EH (cell line): Measurements from ENCODE around the gene RUFY4.

Source experiments
- DNase-seq: peaks from one replicate; pipeline ENCODE4 v3.0.0-alpha.2; 2015; ENCODE audit warnings: low read depth

The RUFY4 gene

DNA sequence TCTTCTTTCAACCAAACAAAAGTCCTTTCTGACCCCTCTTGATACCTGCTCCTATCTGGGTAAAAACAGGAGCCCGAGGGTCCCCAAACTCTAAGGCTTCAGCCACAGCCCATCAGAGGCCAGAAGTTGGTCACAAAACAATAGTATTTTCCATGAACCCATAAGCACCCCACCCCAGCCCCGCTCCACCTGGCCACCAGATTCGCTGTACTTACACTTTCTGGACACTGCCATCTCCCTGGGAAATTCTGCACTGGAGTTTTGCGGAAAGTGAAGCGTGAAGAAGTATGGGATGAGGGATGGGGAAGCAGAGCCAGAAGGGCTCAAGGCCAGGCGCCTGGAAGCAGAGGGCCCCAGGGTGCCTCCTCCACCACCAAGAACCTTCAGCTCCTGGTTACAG is 5.2 kb upstream of the RUFY4 start:
- DNase-seq: no peak

DNA sequence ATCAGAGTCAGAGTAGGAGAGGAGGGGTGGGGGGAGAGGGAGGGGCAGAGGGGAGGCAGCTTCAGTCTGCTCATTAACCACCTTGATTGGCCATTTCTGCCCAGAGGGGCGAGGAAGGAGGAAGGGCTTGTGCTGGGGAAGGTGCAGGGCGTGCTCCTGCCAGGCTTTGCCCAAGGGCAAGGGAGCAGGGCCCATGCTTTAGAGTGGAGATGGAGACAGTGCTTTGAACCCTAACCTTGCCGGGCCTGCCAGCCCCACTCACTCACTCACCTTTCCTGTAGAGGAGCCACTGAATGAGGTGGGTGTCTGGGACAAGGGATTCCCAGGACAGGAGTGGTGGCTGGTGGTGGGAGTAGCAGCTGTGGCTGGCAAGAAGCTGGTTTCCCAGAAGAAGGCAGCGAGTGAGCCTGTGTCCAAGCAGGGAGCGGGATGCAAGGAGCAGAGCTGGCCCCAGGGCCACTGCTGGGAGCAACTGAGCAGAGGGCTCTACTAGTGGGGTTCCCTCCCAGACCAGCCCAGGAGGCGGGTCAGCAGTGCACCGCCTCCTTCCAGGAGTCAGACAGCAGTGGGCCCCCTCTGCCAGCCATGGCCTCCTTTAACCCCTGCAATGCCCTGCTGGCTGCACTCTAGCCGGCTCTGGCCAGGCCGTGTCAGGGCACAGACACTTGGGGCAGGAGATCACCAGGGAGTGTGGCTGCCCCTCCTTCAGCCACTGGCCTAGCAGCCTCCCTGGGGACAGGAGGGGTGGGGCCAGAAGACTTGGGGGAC is 3.6 kb upstream of the RUFY4 start:
- DNase-seq: no peak

DNA sequence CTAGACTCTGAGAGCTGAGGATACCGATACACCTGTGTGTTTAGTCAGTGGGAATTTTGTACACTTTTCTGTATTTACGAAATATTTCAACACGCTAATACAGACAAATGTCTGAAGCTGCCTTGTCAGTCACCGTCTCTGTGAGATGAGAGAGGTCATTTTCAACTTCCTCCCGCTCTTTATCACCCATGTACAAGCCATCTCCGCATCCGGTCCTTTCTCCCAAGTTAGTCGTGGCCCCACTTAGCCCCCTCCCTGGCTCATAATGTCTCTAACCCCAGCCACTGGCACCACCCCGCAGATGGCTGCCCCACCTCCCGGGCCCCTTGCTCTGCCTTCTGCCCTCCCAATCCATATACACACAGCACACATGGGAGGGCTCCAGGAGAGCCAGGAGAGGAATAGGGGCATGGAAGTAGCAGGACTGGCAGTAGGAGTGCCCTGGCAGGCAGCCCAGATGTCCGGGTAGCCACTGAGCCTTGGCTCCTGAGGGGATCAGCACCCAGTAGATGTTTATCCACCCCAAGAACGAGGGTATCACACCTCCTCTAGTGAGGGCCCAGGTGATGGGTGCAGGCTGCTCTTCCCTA is 2.0 kb upstream of the RUFY4 start:
- DNase-seq: no peak

DNA sequence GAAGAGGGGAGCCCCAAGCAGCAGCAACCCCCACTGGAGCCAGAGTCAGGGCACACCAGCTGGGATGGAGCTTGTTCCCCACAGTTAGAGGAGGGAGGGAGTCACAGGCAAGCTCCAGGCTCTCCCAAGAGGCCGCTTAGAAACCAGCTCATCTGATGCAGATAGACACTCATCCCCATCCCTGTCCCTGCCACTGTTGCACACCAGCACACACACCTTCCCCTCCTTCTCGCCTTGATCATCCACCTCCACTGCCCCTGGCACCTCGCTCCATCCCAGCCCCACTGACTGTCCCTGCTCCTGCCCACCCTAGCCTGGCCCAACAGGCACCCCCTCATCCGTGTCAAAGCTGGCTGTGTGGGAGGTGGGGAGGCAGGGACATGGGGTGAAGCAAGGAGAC is 1.5 kb upstream of the RUFY4 start:
- DNase-seq: no peak

DNA sequence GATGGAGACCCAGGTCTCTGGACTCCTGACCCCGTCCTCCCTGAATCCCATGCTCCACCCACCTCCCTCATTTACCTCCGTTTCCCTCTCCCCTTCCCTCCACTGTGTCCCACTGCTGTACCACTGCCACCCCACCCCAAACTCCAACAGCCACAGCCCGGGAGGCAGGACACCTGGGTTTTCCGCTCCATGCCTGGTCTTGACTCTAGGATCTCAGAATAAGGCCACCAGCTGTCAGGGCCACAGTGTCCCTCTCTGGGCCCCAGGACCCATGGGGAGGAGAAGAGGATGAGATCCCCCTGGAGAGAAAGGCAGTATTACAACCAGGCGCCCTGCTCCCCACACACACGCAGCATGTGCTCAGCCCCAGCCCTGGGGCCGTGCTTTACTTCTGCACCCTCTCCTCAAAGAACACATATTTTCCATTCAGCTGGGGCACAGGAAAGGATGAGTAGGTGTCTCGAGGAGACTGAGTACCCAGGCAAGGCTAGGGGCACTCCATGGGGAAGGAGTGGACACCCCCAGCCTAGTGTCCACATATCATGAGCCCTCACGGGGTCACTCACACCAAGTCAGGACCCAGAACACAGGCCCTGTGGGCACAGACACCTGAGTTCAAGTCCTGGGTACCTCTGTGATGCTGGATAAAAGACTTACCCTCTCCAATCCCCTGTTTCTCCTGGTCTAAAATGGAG is 700 bp downstream of the RUFY4 start:
- no peak for DNase-seq

DNA sequence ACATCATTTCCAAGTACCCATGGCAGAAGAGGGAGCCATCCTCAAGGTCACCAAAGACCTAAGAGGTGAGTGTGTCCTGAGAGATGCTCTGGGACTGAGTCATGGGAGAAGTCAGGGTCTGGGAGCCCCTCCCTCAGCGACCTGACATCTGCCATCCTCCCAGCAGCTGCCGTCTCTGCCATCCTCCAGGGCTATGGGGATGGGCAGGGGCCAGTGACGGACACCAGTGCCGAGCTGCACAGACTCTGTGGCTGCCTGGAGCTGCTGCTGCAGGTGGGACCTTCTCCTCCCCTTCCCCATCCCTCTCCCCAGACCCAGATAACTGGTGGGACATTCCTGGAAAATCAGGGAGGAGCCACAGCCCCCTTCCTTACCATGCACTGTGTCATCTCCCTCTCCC is 1.5 kb downstream of the RUFY4 start:
- no peak for DNase-seq

DNA sequence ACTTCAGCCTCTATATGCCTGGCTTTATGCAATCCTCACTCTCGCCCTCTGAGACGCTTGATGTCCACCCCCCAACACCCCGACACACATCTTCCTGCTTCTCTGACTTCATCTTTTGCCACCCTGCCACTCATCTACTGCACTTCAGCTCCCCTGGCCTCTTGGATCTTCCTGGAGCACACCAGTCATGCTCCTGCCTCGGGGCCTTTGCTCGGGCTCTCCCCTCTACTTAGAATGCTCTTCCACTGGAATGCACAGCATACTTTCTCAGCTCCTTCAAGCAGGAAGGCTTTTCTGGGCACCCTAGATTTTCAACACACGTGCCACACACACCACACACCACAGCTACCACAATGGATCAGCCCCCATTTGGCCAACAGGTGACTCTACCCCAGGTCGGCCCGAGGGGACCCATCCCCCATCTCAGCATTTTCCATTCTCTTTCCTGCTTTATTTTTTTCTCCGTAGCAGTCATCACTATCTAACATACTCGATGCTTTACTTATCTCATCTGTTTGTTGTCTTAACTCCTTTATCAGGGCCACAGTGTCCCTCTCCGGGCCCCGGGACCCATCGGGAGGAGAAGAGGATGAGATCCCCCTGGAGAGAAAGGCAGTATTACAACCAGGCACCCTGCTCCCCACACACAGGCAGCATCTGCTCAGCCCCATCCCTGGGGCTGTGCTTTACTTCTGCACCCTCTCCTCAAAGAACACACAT is 2.3 kb downstream of the RUFY4 start:
- DNase-seq: peak; percentile 40

DNA sequence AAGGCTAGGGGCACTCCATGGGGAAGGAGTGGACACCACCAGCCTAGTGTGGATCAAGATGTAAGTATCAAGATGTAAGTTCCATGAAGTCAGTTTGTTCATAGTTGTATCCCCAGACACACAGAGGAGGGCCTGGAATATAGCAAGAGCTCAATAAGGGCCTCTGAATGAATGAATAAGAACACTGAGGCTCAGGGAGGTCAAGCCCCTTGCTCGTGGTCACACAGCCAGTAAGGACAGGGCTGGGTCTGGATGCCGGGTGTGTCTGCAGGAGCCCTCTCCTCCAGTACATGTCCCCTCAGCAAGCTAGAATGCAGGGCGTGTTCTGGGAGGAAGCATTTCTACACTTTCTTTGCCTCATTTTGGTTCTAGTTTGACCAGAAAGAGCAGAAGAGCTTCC is 2.9 kb downstream of the RUFY4 start:
- DNase-seq: no peak

DNA sequence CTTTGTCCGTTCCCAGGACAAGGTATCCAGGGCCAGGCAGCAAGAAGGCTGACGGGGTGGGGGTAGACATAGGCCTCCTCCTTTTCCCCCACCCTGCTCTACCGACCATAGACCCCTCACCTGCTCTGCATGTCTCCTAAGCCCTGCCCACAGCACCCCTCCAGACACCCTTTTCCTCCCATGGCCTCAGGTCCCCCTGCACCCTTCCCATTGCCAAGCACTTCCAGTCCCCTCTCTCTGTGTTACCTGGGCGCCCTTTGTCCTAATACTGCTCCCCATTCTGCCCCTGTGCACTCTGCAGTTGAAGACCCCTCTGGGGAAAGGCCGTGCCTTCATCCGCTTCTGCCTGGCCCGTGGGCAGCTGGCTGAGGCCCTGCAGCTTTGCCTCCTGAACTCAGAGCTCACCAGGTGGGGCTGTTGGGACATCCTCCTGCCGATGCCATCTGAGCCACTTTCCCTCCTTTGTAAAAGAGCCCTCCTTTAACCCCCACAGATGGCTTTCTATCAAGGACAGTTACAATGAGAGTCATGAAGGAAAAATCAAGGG is 3.5 kb downstream of the RUFY4 start:
- DNase-seq: no peak

DNA sequence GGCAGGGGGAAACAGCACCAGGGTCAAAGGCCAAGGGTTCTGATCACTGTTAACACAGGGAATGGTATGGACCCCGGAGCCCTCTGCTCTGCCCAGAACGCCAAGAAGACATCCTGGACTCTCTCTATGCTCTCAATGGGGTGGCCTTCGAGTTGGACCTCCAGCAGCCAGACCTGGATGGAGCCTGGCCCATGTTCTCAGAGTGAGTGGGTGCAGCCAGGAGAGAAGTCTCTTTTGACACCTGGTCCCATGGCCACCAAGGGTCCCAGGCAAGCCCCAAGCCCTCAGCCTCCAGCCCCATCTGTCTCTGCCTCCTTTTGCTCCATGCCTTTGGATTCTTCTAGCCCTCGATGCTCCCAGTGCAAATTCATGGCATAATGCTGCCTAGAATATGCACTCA is 4.1 kb downstream of the RUFY4 start:
- DNase-seq: no peak

DNA sequence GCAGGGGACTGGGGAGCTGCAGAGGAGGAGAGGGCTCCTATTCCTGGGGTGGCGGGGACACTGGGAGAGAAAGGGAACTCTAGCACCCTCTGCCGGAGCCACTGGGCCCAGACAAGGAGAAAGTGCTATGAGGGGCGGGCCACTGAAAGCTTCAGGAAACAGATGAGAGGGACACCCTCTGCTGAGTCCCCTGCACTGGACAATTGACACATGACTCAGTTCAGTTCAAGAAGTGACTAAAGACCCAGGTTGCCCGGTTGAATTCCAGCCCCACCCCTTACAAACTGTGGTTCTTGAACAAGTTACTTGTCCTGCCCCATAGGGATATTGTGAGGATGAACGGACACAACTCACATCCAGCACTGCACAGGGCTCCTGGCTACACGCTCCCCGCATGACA is 5.0 kb downstream of the RUFY4 start:
- DNase-seq: peak; percentile 27

DNA sequence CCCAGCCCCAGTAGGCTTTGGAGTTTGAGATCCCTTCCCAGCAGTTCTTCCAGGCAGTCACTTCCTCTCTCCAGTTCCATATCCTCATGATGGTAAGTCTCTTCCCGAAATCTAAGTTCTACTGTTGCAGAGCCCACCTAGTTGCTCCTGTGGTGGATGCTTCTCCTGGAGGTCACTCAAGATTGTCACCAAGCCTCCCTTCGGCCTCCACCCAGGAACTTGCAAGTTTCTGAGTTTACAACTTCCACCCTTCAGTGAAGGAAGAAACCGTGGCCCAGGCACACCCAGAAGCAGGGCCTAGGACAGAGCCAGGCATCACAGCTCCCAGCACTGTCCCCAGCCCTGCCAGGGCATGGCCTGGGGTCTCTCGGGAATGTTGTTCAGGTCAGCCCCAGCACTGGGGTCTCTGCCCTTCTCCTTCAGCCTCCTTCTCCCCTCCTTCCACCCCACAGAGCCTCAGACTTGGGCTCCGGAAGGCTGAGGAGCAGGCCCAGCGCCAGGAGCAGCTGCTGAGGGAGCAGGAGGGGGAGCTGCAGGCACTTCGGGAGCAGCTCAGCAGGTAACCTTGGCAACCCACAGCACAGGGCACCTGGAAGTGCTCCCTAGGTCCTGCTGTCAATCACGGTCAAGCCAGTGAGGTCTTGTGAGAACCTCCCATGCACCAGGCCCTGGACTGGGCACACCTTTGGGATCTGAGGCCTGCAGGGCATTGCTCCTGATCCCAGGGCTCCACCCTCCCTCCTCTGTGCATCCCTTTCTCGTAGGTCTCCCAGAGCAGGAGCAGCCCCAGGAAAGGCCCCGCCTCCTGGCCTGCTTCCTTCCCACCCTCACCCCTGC is 7.1 kb downstream of the RUFY4 start:
- DNase-seq: no peak

DNA sequence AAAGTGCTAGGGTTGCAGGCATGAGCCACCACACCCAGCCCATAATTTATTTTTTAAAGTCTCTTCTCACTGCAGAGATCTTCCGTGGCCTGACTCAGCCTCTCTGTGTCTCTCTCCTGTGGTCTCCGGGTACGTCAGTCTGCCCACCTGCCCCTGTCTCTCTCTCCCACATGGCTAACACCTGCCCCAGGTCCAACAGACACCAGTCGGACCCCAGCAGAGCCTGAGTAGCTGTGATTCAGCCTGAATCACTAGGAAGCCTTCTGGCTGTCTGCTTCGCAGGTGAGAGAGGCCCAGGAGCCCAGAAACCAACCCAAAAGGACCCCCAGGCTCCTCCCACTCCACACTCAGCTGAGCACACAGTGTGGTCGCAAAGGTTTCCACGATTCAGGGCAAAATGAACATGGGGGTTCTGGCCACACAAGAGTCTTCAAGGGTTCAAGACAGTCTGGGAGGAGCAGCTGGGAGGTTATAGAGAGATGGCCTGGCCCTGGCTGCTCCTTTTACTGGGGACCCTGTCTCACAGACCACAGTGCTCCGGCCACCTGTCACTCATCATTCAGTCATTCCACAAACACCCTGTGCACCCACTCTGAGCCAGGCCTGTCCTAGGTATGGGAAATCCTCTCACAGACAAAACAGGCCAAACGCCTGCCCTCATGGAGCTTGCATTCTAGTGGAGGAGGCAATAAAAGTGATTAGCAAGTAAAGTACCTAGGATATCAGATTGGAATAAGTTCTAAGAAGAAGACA is 8.6 kb downstream of the RUFY4 start:
- DNase-seq: no peak

DNA sequence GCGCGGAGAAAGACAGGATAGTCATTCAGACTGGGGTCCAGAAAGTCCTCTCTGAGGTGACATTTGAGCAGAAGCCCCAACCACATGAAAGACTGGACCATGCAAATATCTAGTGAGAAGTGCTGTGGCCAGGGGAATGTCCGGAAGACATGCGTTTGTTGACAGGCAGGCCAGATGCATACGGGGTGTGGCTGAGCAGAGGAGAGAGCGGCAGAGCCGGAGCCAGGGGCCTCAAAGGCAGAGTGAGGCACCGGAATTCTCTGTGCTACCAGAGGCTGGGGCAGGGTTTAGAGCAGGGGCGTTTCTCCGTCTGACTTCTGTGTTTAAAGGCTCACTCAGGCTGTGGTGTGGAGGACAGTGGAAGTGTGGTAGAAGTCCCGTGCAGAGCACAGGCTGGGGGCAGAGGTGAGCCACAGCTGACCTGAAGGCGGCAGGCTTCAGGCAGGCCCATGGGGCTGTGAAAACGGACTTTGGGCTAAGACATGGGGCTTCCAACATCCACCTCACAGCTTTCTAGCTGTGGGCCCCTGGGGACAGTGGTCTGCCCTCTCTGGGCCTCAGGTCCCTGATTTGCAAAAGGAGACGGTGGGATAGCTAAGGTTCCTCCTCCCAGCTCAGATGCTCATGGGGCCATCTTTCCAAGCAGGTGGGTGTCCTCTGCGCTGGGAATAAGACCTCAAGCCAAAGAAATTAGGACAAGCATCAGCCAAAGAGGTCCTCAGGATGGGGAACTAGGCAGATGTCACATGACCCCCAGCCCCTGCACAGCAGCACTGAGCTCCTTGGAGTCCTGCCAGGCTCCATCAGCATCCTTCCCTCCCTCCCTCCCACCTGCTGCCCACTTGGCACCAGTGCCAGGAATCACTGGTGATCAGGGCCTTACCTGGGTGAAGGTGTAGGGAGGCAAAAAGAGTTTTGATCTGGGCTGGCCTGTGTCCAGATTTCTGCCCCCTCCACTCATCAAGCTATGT is 11.2 kb downstream of the RUFY4 start:
- no peak for DNase-seq

DNA sequence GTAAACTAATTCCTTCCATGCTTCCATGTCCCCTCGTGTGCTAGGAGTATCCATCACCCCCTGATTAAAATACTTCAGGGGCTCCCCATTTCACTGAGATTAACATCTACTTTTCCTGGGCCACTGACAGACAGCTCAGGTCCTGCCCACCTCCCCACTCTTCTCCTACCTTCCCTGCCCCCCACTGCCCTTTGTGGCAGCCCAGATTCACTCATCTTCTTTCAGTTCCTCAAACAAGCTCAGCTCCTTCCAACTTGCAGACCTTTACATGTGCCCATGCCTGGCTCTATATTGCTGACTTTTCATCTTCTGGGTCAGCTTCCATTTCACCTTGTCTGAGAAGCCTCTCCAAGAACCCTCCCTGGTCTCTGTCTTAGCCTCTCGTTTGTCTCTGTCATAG is 12.0 kb downstream of the RUFY4 start:
- no peak for DNase-seq

DNA sequence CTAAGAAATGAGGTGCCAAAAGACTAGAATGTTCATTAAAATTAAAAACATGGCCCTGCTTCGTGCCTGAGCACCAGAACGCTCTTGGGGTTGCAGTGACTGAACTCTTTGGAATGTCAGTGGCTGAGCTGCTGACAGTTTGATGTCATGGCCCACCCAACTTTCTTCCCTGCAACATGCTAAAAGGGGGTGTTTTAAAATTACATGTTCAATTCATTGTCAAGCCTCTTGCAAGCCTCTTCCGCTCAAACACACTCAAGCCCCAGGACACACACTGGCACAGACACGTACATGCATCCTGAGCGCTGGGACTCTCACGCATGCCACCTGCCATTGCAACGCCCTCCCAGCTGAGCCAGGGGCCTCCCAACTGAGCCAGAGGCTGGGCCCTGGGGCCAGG is 12.6 kb downstream of the RUFY4 start:
- peak; percentile 95 for DNase-seq

DNA sequence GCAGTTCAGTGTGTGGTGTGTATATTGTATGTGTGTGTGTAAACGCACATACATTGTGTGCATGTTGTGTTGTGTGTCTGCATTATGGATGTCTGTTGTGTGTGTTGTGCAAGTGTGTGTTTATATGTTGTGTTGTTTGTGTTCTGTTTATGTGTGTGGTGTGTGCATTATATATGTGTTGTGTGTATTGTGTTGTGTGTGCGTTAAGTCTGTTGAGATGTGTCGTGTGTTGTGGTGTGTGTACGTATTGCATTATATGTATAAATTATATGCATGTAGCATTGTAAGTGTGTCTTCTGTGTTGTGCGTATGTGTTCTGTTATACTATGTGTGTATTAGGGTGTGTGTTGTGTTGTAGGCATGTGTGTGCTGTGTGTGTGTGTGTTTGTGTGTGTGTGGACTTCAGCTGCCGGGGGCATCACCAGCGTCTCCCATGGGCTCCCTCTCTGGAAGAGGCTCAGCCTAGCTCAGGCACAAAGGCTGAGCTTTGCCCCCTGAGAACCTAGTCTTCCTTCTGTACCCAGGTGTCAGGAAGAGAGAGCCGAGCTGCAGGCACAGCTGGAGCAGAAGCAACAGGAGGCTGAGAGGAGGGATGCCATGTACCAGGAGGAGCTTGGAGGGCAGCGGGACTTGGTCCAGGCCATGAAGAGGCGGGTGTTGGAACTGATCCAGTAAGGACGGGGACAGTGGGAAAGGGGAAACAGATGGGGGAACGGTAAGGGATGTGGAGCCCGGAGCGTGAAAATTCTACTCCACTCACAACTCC is 13.7 kb downstream of the RUFY4 start:
- DNase-seq: peak; percentile 18

DNA sequence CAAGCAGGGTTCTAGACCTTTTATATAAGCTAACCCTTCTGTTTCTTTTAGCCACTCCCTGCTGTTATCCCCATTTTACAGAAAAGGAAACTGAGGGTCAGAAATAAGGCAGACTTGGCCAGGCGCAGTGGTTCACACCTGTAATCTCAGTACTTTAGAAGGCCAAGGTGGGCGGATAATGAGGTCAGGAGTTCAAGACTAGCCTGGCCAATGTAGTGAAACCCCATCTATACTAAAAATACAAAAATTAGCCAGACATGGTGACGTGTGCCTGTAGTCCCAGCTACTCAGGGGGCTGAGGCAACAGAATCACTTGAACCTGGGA is 14.3 kb downstream of the RUFY4 start:
- DNase-seq: no peak

DNA sequence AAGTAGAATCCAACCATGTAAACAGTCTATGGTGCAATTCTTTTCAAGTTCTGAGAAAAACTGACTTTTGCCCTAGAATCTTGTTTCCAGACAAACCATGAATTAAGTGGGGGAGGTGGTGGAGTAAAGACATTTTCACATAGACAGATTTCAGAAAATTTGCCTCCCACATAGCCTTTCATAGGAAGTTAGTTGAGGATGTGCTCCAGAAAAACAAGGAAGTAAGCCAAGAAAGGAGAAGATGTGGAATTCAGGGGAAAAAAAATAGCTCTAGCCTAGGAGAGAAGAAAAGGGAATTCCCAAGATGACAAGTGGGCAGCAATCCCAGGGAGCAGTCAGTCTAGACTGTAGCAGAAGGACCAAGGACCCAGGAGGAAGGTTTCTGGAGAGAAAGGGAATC is 17.4 kb downstream of the RUFY4 start:
- no peak for DNase-seq
